Stimulated activated CD4-positive, alpha-beta T cell treated with anti-CD3 and anti-CD28 coated beads, Interleukin-2, amount 100 ng/mL, for 24 hours (primary cell): ENCODE measurements around the gene C19orf12.
"Not testable (repeated sequence)": the region's sequence is repeated elsewhere in the genome, so short reads cannot be mapped to it uniquely, and the experiment has no call there.

Source experiments
- DNase-seq, 2 donors: peaks; one replicate each; pipeline ENCODE4 v3.0.0-alpha.2; 2020

The C19orf12 gene

DNA sequence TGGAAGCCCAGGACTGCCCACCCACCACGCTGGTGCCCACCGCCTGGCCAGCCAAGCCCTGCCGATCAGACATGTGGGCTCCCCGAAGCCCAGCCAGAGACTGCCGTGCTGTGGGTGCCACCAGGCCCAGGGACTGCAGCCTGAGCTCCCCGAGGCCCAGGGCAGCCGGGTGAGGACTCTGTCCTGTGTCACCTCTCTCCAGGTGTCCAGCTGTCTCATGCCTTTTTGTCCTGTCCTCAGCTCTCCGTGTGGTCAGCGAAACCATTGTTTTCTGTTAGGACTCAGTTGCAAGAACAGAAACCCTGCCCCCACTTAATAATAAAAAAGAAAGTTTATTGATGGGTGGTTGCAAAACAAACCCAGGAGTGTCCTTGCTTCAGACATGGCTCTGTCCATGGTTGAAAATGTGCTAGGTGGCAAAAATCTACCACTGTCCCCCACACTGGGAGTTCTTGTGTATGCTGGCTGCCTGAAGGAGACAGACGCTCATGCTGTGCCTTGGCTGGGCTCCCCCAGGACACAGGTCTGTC lies 39.9 kb downstream of the C19orf12 start:
- DNase-seq = no peak

DNA sequence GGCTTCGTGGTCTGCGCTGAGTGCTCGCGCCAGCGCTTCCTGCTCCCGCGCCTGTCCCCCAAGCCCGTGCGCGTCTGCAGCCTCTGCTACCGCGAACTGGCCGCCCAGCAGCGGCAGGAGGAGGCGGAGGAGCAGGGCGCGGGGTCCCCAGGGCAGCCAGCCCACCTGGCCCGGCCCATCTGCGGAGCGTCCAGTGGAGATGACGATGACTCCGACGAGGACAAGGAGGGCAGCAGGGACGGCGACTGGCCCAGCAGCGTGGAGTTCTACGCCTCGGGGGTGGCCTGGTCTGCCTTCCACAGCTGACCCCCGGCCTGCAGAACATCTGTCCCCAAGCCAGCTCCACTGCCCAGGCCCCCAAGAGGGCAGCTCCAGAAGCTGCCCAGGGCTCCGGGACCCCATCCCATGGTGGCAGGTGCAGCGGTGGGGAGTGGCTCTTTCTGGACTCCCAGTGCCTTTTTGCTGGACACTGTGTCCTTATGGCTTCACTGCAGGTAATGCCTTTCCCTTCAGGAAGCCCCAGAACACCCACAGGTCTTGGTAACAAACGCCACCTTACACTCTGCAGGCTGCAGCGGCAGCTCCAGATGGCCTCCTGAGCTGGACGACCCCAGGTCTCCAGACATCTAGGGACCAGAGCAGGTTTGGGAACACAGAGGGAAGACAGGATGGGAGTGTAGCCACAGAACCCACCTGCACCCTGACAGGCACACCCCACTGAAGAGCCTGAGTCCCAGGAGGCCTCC lies 40.5 kb downstream of the C19orf12 start:
- no peak for DNase-seq

DNA sequence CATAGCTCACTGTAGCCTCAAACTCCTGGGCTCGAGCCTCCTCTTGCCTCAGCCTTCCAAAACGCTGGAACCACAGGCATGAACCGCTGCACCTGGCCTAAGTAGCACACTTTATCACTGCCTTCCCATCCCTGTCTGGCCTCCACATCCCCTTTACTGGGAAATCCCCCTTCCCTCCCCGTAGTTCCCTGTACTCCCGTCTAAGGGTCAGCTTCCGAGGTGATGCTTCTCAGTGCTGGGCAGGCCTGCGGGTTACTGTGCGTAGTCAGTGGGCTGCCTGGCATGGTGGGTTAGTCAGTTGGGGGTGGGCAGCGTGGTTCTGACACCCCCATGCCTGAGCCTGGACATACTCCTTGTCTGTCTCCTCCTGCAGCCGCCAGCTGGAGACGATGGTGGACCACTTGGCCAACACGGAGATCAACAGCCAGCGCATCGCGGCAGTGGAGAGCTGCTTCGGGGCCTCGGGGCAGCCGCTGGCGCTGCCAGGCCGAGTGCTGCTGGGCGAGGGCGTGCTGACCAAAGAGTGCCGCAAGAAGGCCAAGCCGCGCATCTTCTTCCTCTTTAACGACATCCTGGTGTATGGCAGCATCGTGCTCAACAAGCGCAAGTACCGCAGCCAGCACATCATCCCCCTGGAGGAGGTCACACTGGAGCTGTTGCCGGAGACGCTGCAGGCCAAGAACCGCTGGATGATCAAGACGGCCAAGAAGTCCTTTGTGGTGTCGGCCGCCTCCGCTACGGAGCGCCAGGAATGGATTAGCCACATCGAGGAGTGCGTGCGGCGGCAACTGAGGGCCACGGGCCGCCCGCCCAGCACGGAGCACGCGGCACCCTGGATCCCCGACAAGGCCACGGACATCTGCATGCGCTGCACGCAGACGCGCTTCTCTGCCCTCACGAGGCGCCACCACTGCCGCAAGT lies 41.4 kb downstream of the C19orf12 start:
- peak in 1 of 2 donors; percentile 36 for DNase-seq

DNA sequence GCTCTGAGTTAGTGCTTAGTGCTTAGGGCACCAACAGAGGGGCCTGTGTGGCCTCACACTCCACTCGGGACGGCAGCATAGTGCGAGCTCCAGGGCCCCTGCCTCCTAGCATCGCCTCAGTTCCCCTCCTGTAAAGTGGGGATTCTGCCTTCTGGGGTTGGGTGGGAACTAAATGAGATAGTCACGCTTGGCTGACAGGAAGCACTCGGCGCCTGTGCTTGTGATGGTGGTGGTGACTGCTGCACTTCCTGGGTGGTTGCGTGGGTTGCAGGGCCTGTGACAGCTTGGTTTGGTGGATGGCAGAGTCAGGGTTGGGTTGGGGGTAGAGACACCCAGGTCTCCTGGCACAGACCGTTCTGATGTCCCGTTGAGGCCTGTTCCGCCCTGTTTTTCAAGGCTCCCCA lies 42.1 kb downstream of the C19orf12 start:
- DNase-seq = peak; percentile 83 to 87

DNA sequence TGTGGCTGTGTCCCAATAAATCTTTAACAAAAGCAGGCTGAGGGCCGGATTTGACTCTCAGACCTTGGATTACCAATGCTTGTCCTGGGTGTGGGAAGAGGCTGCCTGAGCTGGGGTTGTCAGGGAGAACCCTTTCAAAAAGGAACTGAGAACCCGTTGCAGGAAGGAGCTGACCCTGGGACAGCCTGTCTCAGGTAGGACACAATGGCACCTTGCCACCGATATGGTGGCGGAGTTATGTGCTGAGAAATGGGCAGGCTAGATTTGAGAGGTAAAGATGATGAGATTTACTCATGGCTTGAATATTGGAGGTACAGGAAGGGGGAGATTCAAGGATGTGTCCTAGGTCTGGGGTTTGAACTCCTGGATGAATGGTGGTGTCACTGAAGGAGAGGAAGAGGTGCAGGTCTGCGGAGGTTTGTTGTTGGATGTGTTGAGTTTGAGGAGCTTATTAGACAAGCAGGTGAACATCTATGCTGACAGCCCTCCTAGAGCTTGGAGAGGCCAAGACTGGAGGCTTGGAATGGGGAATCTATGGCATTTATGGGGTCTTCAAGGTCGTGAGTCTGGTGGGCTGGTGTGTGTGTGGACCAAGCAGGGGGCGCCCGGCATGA lies 42.6 kb downstream of the C19orf12 start:
- DNase-seq = peak in 1 of 2 donors; percentile 37

DNA sequence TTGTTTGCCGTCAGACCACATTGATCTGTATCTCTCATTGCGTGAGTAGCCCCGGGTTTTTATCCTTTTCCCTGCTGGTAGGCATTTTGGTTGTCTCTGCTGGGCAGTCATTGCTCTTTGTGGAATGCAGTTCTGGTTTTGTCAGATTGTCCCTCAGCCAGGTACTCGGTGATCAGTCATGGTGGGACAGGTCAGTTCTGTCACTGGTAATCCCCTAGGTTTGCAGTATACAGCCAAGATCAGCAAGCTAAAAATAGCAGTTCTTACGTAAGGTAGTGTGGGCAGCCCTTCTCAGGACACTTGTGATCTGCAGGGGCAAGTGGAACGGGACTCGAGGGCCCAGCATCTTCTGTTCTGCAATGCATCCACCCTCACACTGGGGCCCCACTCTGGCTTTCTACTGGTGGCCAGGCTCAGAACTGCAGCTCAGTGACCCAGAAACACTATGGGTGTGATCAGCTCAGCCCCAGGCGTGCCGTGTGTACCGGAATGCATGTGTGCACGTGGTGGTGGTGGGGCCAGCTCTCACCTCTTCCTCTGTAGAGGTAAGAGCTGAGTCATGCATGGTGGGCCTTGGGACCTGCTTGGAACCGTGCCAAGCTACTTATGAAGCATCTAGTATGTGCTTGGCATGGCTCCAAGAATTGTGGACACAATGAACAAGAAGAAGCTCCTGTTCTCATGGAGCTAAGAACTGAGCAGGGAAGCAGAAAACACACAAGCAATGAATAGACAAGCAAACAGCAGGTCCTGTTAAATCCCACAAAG lies 43.5 kb downstream of the C19orf12 start:
- peak; percentile 82 to 87 for DNase-seq

DNA sequence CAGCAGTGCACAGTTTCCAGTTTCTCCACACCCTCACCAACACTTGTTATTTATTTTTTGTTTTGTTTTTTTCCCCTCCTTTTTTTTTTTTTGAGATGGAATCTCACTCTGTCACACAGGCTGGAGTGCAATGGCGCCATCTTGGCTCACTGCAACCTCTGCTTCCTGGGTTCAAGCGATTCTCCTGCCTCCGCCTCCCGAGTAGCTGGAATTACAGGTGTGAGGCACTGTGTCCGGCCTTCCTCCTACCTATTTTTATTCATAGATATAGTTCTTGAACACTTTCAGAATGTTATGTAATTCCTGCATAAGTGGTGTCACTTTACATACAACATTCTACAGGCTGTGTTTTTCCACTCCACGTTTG lies 44.1 kb downstream of the C19orf12 start:
- DNase-seq = not testable (repeated sequence)

DNA sequence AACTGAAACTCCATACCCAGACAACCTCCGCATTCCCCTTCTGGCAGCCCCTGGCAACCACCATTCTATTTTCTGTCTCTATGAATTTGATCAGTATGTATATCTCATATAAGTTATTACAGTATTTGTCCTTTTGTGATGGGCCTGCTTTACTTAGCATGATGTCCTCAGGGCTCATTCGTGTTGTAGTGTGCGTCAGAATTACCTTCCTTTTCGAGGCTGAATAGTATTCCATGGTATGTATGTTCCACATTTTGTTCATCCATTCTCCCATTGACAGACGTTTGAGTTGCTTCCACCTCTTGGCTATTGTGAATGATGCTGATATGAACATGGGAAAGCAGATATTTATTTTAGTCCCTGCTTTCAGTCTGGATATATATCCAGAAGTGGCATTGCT lies 44.8 kb downstream of the C19orf12 start:
- DNase-seq = no peak

DNA sequence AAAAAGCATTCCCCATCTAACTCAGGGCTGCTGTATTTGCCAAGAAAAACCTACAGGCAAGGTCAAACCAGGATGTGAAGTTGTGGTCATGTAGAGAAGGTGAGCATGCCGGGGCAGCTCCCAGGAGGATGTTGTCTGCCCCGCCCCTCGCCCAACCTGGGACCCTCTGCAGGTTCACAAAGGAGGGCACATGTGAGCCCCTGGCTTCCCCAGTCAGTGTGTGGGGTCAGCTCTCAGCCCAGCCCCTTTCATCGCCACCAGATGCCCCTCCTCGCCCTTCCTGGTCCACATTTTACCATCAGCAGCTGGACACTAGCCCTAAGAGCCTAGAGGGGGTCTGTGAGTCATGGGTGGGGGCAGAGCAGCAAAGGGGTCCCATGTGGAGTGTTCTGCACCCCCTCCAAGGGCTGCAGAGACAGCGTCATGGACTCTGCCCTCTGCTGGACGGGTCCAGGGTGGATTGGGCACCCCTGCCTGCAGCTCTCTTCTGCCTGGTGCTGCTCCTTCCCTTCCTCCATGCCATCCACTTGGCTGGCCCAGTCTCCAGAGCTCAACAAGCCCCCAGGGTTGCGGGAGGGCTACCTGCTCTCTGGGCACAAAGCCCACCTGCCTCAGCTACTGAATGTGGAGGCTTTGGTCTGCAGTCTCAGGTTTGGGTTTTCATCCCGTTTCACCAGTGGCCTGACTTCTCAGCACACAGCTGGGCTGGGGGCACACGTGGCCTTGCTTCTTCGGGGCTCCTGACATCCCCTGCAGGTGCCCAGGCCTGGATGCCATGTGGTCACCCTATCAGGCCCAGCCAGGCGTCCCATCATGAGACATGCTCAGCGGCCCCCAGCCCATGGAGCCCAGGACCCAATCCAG lies 46.1 kb downstream of the C19orf12 start:
- DNase-seq = no peak

DNA sequence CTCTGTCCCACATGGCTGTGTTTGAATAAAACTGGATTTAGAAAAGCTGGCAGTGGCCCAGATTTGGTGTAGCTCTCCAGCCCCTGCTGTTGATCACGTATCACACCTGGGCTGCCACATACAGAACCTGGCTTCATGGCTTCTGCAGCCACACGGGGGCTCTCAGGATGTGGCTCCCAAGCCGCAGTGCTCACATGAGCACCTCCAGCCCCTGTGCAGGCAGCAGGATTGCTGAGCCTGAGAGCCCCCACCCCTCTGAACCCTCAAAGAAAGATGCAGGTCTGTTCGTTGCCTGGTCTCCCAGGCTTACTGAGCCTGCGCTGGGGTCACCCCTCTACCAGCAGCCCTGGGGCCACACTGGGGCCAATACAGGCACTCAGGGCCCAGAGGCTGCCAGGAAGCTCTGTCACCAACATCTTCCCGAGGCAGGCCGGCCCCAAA lies 47.1 kb downstream of the C19orf12 start:
- DNase-seq = peak; percentile 50 to 60

DNA sequence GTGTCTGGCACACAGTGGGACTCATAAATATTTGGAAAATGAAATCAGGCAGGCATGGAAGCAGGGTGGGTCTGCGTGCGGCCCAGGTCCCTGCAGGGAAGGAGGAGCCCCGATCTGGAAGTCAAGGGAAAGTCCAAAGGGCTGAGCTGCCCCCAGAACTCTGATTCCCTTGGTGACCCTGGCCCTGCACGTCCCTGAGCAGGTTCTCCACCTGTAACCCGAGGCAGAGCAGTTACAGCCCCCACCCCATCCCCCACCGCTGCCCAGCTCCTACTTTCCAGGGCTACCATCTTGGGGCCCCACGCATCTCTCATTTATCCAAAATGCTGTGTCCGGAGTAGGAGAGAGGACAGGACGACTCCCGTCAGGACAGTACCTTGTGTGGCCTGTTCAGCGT lies 47.7 kb downstream of the C19orf12 start:
- no peak for DNase-seq

DNA sequence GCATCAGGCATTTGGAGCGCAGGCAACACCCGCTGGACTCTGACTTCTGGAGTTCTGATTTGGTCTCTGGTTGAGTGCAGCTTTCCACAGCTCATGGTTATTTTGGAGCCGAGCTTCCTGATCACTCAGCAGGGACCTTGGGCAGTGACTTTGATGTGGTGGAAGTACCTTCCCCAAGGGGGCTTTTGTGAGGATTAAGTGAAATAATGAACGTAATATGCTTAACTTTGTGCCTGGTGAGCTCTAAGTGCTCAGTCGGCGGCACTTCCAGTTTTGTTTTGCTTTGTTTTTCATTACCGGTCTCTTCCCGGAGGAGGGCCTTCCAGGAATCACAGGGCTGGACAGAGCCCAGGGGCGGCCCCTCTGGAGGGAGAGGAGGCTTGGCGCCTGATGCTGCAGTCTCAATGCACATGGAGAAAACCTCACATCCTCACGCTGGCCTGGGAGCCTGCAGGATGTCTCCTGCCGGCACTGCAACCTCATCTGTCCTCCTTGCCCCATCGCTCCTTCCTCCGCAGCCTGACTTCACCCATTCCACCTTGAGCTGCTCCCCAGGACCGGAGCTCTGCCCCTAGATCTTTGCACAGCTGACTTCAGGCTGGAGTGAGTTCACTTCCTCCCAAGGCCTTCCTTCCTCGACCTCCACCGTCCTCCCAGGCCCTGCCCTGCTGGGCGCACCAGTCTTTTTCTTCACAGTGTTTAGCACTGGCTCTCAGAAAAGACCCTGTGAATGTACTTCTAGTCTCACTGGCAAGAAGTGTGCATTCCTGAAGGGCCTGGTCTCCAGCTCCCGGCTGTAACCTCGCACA lies 48.3 kb downstream of the C19orf12 start:
- DNase-seq = peak; percentile 28 to 38

DNA sequence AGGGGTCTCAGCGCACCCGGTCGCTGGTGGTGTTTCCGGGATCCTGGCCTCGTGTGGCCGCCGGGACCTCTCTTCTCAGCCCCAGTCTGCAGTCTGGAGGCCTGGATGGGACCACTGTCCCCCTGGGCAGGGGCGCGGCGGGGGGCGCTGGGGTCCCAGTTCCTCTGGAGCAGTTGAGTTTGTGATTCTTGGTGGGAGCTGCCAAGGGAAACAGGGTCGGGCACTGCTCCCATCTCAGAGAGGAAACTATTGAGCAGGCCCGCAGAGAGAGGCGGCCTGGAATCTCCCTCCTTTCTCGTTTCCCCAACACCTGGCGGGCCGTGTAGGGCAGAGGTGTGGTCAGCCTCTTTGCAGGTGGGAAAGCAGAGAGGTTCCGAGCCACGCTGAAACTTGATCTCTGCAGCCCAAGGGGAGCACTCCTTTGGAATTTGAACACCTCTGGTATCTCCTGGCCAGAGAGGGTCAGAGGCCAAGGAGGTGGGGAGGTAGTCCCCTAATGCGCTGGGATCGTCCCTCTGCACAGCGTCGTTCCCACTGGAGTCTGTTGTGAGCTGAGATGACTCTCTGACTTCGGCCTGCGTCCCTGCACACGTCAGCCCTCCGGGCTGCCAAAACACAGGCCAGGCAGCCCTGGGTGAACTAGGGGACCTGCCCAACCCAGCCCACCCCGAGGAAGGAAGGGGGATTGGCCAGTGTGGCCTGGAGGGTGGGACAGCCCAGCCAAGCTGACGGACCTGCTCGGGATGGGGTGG lies 49.1 kb downstream of the C19orf12 start:
- peak in 1 of 2 donors; percentile 33 for DNase-seq

DNA sequence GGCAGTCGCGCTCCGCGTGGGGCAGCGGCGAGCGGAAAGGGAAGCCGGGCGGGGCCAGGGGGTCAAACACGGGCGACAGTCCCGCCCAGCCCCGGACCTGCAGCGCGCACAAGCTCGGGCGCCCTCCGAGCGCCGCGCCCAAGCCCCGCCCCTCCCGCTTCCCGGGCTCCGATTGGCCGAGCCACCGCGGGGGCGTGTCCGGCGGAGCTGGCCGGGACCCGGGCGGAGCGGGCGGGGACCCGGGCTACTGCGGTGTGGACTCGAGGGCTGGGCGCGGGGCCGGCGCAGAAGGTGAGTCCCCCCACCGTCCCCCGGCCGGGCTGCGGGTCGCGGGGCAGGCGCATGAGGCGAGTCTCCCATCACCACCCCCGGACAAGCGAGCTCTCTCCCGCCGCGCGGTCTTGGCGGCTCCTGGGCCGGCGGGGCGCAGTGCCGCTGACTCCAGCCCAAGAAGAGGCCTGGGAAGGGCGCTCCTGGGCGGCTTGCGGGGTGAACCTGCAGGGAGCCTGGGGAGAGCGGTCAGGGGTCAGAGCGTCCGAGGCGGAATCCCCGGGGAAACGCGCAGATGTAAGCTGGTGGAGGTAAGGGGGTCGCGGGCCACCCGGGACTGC lies 49.7 kb downstream of the C19orf12 start, which contains the start of gene PLEKHF1:
PLEKHF1 (plus strand) TSS at position 247 of the 611 bp plus-strand sequence. CDS start 8,379 bp downstream, outside the sequence.
- peak; percentile 87 to 93 for DNase-seq

DNA sequence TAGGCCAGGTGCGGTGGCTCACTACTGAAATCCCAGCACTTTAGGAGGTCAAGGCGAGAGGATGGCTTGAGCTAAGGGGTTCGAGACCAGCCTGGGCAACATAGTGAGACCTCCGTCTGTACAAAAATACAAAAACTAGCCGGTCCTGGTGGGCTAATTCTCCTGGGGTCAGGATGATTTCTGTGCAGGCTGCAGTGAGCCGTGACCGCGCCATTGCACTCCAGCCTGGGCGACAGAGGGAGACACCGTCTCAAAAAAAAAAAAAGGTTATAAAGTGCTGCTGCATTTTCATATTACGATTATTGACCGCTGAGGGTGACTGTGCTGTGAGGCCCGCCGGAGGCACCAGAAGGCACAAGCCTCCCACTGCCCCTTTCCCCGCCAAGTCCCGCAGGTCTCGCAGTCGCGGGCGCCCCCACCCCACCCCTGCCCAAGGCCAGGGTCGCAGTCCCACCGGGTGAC lies 50.3 kb downstream of the C19orf12 start:
- no peak for DNase-seq

DNA sequence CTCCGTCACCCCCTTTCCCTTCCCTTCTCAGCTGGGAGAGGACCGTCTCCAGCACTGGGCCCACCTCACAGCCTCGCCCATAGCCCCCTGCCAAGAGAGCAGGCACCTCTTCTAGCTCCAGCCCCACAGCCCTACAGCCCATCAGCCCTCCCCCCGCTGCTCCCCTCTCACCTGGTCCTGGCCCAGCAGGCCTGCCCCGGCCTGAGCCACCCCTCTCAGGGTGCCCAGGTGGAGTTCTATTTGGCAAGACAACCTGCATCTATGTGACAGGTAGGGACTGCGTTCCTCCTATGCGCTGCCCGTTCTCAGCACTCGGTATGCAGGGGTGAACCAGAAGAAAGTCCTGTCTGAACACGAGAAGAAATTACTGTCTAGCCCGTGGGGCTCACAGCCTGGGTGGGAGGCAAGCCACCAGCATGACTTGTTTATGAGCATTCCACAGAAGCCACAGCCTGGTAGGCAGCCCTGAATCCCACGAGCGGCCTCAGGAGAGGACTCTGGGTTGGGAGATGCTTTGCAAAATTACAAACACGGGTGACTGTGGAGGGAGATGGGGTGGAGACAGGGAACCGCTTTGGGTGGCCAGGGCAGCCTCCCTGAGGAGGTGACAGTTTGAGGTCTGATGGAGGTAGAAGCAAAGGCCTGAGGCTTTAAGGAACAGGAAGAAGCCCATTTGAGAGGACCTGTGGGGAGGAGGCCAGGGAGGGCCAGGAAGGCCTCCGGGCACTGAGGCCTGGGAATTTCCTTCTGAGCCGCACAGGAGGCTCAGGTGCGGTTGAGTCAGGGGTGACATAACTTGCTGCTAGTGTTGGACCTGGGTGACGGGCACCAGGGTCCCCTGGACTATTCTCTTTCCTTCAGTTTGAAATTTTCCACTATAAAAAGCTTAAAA lies 51.0 kb downstream of the C19orf12 start:
- DNase-seq = no peak

DNA sequence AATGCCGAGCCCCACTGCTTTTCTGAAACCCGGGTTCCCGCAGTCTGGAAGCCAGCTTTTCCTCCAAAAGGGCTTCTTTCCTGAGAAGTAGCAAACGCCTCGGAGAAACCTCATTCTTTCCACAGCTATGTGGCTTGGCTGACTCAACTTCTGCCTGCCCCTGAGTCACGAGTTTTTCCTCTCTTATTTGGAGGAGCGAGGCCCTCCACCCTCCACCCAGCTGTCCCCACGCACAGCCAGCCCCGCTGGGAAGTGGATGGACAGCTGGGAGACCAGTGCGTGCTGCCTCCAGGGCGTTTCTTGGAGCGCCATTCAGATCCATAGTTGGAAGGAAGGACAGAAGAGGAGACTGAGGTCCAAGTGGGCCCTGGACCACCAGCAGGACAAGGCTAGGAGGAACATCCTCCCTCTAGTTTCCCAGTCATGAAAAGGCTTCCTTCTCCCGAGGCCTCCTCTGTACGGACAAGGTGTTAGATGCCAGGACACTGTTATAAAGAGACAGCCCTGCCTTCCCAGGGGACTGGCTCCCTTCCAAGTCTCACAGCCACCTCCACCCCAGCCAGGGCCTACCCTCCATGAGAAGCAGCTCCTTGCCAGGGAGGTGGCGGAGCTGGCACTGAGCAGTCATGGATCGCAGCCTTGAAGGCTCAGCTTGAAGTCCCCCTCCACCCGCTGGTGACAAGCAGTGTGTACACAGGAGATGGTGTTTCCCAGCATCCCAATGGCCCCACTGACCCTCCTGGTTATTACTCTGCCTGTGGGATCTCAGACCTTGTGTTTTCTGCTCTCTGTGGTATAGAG lies 52.3 kb downstream of the C19orf12 start:
- DNase-seq = peak; percentile 38 to 58
